Neural crest cell (in vitro differentiated cells): ENCODE data around the gene CATSPERD. TPM values are rescaled to one million over a fixed set of nuclear protein-coding genes. Genes with fewer than 3 reads are reported as not detected.
A peak's percentile ranks its signal among the peaks of the same experiment; 100 is the strongest.

Experiments used
- DNase-seq: peaks from one replicate; pipeline ENCODE4 v3.0.0; 2021; ENCODE audit warnings: low read depth, mixed read lengths, low spot score
- H3K27ac Mint-ChIP-seq: one replicate; pipeline ENCODE4 v1.8.0; 2021; ENCODE audit warnings: mild to moderate bottlenecking, mixed read lengths; ENCODE audit not compliant: unreplicated experiment
- H3K27me3 Mint-ChIP-seq: 2 replicates; pipeline ENCODE4 v1.8.0; 2021; ENCODE audit warnings: low read depth, mild to moderate bottlenecking, mixed read lengths
- H3K36me3 Mint-ChIP-seq: 2 replicates; pipeline ENCODE4 v1.8.0; 2021; ENCODE audit warnings: low read depth, mild to moderate bottlenecking, mixed read lengths
- H3K4me1 Mint-ChIP-seq: 2 replicates; pipeline ENCODE4 v1.8.0; 2021; ENCODE audit warnings: mixed read lengths
- H3K4me3 Mint-ChIP-seq: one replicate; pipeline ENCODE4 v1.8.0; 2021; ENCODE audit warnings: mild to moderate bottlenecking, mixed read lengths
- H3K9me3 Mint-ChIP-seq: 2 replicates; pipeline ENCODE4 v1.8.0; 2021; ENCODE audit warnings: mixed read lengths
- total RNA-seq: library from RNA; stranded (reverse); gene quantifications from 2 replicates; pipeline ENCODE4 v1.2.1, GENCODE V29; 2021
- TF ChIP-seq, protein P1 (sequence below): fragments of 200-600 bp; sonication (generic); conservative IDR thresholded peaks from 2 replicates; pipeline ENCODE4 v1.5.0; 2021; ENCODE audit warnings: antibody characterized with exemption, mild to moderate bottlenecking

The CATSPERD gene
- total RNA-seq, 1 donor from 2014 or later, result not detected

DNA sequence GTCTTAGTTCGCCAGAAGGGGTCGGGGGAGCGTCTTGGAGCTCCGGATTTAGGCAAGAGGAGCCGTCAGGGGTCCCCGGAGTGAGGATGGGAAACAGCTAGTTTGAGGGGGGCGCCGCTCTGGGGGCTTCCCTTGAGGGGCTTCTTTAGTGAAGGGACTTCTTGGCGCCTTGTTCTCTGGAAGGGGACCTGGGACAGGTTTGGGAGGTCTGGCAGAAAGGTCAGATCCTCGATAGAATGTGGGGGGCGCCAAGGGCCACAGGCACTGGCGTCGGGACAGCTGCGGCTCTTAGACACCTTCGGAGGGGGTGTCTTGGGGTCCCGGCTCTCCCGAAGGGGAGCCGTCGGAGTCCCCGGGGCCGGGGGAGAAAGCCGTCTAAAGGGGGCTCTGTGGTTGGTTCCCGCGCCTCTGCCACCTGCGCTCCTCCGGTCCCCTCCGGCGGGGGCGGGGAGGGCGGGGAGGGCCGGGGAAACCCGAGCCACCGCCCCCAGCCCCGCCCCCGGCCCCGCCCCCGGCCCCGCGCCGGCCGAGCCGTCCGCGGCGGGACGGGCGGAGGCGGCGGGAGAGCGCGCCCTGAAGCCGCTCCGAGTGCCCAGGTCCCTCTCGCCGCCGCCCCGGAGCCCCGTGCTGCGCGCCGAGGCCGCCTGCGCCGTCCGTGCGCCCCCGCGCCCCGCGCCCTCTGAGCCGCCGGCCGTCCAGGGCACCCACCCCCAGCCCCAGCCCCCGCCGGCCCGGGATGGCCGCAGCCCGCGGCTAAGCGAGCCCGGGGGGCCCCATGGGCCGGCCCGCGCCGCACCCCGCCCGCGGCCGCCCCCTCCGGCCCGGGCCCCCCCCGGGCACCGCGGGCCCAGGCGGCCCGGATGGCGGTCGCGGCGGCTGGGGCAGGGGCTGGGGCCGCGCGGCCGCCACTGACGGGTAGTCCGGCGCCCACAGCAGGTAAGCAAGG, 84.4 kb downstream of the CATSPERD start, which contains the start of gene NRTN:
TSS of gene NRTN (plus strand) at position 552 of the 946 bp plus-strand sequence. CDS start 19,099 bp downstream, outside the sequence.
- Mint-ChIP-seq H3K4me3 (peak within 1 kb of the TSS; percentile 82), H3K27me3 (peaks cover 42% of the 10 kb centered on the region), H3K4me1 (peaks cover 36% of the 10 kb centered on the region), H3K36me3 (no peaks in the 10 kb centered on the region), H3K27ac (peak within 1 kb of the TSS; percentile 50), H3K9me3 (no peaks in the 10 kb centered on the region)
- DNase-seq, result no peak
- TF ChIP-seq, protein P1, sequence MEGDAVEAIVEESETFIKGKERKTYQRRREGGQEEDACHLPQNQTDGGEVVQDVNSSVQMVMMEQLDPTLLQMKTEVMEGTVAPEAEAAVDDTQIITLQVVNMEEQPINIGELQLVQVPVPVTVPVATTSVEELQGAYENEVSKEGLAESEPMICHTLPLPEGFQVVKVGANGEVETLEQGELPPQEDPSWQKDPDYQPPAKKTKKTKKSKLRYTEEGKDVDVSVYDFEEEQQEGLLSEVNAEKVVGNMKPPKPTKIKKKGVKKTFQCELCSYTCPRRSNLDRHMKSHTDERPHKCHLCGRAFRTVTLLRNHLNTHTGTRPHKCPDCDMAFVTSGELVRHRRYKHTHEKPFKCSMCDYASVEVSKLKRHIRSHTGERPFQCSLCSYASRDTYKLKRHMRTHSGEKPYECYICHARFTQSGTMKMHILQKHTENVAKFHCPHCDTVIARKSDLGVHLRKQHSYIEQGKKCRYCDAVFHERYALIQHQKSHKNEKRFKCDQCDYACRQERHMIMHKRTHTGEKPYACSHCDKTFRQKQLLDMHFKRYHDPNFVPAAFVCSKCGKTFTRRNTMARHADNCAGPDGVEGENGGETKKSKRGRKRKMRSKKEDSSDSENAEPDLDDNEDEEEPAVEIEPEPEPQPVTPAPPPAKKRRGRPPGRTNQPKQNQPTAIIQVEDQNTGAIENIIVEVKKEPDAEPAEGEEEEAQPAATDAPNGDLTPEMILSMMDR, result no peak

DNA sequence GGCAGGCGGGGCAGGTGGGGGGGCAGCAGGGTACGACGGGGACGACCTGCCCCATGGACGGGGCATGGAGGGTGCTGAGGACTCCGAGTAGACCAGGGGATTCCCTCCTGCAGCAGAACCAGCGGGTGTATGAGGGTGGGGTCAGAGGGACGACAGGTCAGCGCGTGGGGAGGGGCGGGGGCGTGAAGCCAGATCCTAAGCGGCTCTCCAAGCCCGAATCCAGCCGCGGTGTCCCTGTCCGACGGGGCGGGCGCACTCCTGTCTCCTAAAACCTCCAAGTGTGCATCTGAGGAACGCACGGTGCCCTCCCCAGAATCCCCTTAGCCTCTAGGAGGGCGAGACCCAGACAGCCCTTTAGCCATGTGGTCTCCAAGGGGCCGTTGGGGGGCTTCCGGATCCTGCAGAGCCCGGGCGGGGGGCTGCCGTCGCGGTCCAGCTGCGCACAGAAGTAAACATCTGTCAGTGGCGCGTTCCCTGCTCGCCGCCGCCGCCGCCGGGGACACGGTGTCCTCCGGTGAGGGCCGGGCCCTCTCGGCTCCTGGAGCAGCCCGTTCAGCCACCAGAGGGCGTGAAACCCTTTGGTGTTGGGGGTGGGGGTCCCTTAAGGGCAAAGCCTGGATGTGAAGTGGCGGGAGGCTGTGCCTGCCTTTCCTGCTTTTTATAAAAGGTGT, 85.2 kb downstream of the CATSPERD start:
- TF ChIP-seq, protein P1, result peak; percentile 83
- peaks cover 42% of the 10 kb centered on the region for H3K27me3 Mint-ChIP-seq
- H3K9me3 Mint-ChIP-seq, result no peaks in the 10 kb centered on the region
- no peaks in the 10 kb centered on the region for H3K36me3 Mint-ChIP-seq
- H3K27ac Mint-ChIP-seq, result no peak overlapping the region
- H3K4me3 Mint-ChIP-seq, result peak overlapping the region; percentile 66
- DNase-seq, result peak; percentile 94
- H3K4me1 Mint-ChIP-seq, result peaks cover 36% of the 10 kb centered on the region

DNA sequence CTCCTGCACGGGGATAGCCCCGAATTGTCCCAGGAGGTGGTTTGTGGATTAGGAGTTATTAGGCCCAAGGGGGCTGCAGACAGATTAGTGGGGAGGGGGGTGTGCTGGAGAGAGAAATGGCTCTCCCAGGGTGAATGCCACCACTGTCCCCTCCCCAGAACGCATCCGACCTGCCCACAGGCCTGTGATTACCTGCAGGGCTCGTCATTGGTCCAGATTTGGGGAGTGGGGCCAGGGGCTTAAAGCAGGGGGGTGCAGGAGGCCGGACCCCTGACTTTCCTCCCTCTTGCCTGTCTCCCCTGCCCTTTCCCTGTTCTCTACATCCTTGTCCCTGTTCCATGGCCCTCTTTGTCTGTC, 85.7 kb downstream of the CATSPERD start:
- peaks cover 42% of the 10 kb centered on the region for H3K27me3 Mint-ChIP-seq
- no peaks in the 10 kb centered on the region for H3K36me3 Mint-ChIP-seq
- DNase-seq, result no peak
- TF ChIP-seq, protein P1, result no peak
- H3K27ac Mint-ChIP-seq, result no peak overlapping the region
- no peaks in the 10 kb centered on the region for H3K9me3 Mint-ChIP-seq
- H3K4me3 Mint-ChIP-seq, result peak overlapping the region; percentile 66
- H3K4me1 Mint-ChIP-seq, result peaks cover 36% of the 10 kb centered on the region

DNA sequence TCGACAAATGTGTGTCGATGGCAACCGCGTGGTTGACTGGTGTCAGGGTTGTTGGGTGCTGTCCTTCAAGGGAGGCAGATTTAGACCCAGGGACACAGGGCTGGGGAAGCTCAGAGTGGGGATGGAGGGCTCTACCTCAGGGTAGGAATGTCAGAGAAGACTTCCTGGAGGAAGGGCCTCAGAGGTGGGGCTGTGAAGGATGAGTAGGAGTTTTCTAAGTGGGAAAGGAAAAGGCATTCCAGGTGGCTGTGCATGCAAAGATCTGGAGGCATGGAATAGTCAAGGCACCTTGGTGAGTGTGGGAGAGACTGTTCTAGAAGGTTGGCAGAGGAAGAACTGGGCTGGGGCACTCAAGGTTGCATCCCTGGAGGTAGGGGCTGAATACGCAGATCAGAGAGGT, 86.5 kb downstream of the CATSPERD start:
- peaks cover 41% of the 10 kb centered on the region for H3K27me3 Mint-ChIP-seq
- DNase-seq, result no peak
- peaks cover 34% of the 10 kb centered on the region for H3K4me1 Mint-ChIP-seq
- no peaks in the 10 kb centered on the region for H3K9me3 Mint-ChIP-seq
- TF ChIP-seq, protein P1, result no peak
- peak overlapping the region; percentile 2 for H3K27ac Mint-ChIP-seq
- H3K36me3 Mint-ChIP-seq, result no peaks in the 10 kb centered on the region
- peak overlapping the region; percentile 6 for H3K4me3 Mint-ChIP-seq

DNA sequence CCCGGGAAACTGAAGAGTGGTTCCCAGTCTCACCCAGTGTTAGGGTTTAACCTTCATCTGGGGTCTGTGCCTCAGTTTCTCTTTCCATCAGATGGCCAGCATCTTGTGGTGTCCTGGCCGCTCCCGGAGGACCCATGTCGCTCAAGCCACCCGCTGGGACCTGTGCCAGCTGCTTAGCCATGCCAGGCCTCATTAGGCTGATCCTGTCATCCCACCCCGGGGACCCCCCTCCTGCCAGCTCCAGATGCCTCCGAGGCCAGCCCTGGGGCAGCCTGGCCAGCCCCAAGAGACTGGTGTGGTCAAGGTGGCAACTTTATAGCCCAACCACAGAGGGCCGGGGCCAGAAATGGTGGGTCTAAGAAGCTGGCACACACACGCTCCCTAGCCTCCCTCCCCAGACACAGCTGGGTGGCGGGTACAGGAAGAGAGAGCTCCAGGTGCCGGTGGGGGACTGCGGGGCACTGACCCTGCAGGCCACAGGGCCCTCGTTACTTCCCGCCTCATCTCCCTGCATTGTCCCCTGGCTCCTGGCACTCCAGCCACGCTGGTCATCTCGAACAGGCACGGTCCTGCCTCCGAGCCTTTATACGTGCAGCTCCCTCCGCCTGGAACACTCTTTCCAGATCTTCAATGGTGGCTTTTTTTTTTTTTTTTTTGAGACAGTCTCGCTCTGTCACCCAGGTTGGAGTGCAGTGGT, 87.8 kb downstream of the CATSPERD start:
- DNase-seq, result no peak
- H3K4me1 Mint-ChIP-seq, result peaks cover 25% of the 10 kb centered on the region
- H3K4me3 Mint-ChIP-seq, result no peak overlapping the region
- no peaks in the 10 kb centered on the region for H3K9me3 Mint-ChIP-seq
- no peaks in the 10 kb centered on the region for H3K36me3 Mint-ChIP-seq
- peaks cover 33% of the 10 kb centered on the region for H3K27me3 Mint-ChIP-seq
- no peak overlapping the region for H3K27ac Mint-ChIP-seq
- TF ChIP-seq, protein P1, result no peak
